AG08395 (cell line): ENCODE data around the gene OR5H15.
"Not testable (repeated sequence)": the region's sequence is repeated elsewhere in the genome, so short reads cannot be mapped to it uniquely, and the experiment has no call there.

Experiments
- DNase-seq: peaks from one replicate; pipeline ENCODE4 v3.0.0; 2012; ENCODE audit warnings: mixed read lengths, low spot score

Gene OR5H15

GRCh38 chr3:98166396-98166795 is at the start of gene OR5H15:
OR5H15 (plus strand) TSS chr3:98166696; CDS start chr3:98168700, 2,004 bp downstream.
- DNase-seq: no peak

GRCh38 chr3:98130421-98130820 is 36.1 kb upstream of the OR5H15 start, which contains the start of gene OR5H1:
OR5H1 (plus strand) TSS chr3:98130721; CDS start chr3:98132698, 1,977 bp downstream.
- DNase-seq: no peak

GRCh38 chr3:98136631-98137030 is 29.9 kb upstream of the OR5H15 start:
- DNase-seq: no peak

- not testable (repeated sequence) for DNase-seq
Measured at GRCh38 chr3:98137826-98138557, 28.5 kb upstream of the OR5H15 start.

GRCh38 chr3:98140531-98140930 is 26.0 kb upstream of the OR5H15 start:
- no peak for DNase-seq

GRCh38 chr3:98147179-98147578 is 19.3 kb upstream of the OR5H15 start, which contains the start of gene OR5H14:
OR5H14 (plus strand) TSS chr3:98147479; CDS start chr3:98149386, 1,907 bp downstream.
- DNase-seq: no peak

GRCh38 chr3:98148751-98149150 is 17.7 kb upstream of the OR5H15 start:
- DNase-seq: no peak

- DNase-seq: not testable (repeated sequence)
Measured at GRCh38 chr3:98149456-98149855, 17.0 kb upstream of the OR5H15 start.

GRCh38 chr3:98151241-98151640 is 15.3 kb upstream of the OR5H15 start:
- DNase-seq: no peak

GRCh38 chr3:98171071-98171470 is 4.6 kb downstream of the OR5H15 start:
- no peak for DNase-seq

- no peak for DNase-seq
Measured at GRCh38 chr3:98172621-98173020, 6.1 kb downstream of the OR5H15 start.

GRCh38 chr3:98180319-98180890 is 13.9 kb downstream of the OR5H15 start:
- DNase-seq: no peak

GRCh38 chr3:98182196-98182595 is 15.7 kb downstream of the OR5H15 start:
- DNase-seq: no peak

GRCh38 chr3:98185180-98185579 is 18.7 kb downstream of the OR5H15 start:
- DNase-seq: no peak

- DNase-seq: no peak
Measured at GRCh38 chr3:98188545-98188944, 22.0 kb downstream of the OR5H15 start.

GRCh38 chr3:98190911-98191310 is 24.4 kb downstream of the OR5H15 start:
- DNase-seq: not testable (repeated sequence)

- not testable (repeated sequence) for DNase-seq
Measured at GRCh38 chr3:98196293-98196692, 29.8 kb downstream of the OR5H15 start.

GRCh38 chr3:98199020-98199419 is 32.5 kb downstream of the OR5H15 start:
- no peak for DNase-seq

- no peak for DNase-seq
Measured at GRCh38 chr3:98209244-98209643, 42.7 kb downstream of the OR5H15 start.

- DNase-seq: no peak
Measured at GRCh38 chr3:98213276-98213675, 46.8 kb downstream of the OR5H15 start.

GRCh38 chr3:98215051-98215450 is 48.6 kb downstream of the OR5H15 start:
- DNase-seq: no peak
